GM12878 (cell line): ENCODE measurements around the gene PDE11A. TPM values are rescaled to one million over a fixed set of nuclear protein-coding genes. Genes with fewer than 3 reads are reported as not detected.

Experiments used
- ATAC-seq: fragments of 200-7000 bp; cut with Tn5 transposase; 3 replicates; pipeline ENCODE4 v1.9.1; 2020; ENCODE audit warnings: mild to moderate bottlenecking, moderate library complexity
- BruUV-seq: library from RNA; stranded (reverse); fragments of 400-500 nt; replicated peaks from 2 replicates; lab custom pipeline; 2021; lab: Mats Ljungman, UMichigan
- CTCF ChIA-PET: fragments of 300-600 bp; sonication (Branson Sonifier 250); formaldehyde crosslinking; extraction: SDS; loops from one replicate; lab custom pipeline; 2021; ENCODE audit warnings: inconsistent platforms; lab: Yijun Ruan, JAX
- POLR2A ChIA-PET: fragments of 350-600 bp; formaldehyde crosslinking; extraction: SDS; loops from one replicate; lab custom pipeline; 2021; ENCODE audit warnings: inconsistent platforms; lab: Charles Lee
- RAD21 ChIA-PET: fragments of 300-600 bp; sonication (Branson Sonifier 250); formaldehyde crosslinking; loops from one replicate; lab custom pipeline; 2023; ENCODE audit warnings: antibody characterized with exemption; ENCODE audit not compliant: unreplicated experiment; lab: Charles Lee
- SMC1A ChIA-PET: fragments of 300-600 bp; sonication (Branson Sonifier 250); formaldehyde crosslinking; loops from one replicate; lab custom pipeline; 2023; ENCODE audit not compliant: unreplicated experiment, uncharacterized antibody; lab: Charles Lee
- DNase-seq: peaks from one replicate; pipeline ENCODE4 v3.0.0-alpha.2; 2011; ENCODE audit warnings: low read depth, low spot score
- FAIRE-seq: peaks from 3 replicates; lab custom pipeline; 2011; peaks lifted over from hg19 to GRCh38; lab: Jason Lieb, UNC
- H2AFZ ChIP-seq: 2 replicates; pipeline ENCODE4 v1.6.0; 2011; ENCODE audit warnings: low read depth, low read length, control low read depth; ENCODE audit not compliant: control insufficient read depth
- H3K27ac ChIP-seq: 2 replicates; pipeline ENCODE4 v1.5.1; 2011; ENCODE audit warnings: control low read depth; ENCODE audit not compliant: control insufficient read depth, insufficient read depth
- H3K27me3 ChIP-seq, 2 experiments: replicated peaks in 1 of 2; 2 replicates each; pipeline versions ENCODE4 v1.6.0 to v1.6.1; 2011; ENCODE audit warnings: low read length in 1 of 2; ENCODE audit not compliant: control insufficient read depth in 2 of 2, insufficient read depth in 2 of 2
- H3K36me3 ChIP-seq, 2 experiments: 2 replicates each; pipeline ENCODE4 v1.5.1; 2011; ENCODE audit warnings: low read length in 1 of 2; ENCODE audit not compliant: control insufficient read depth in 2 of 2, insufficient read depth in 2 of 2
- H3K4me1 ChIP-seq: 2 replicates; pipeline ENCODE4 v1.6.1; 2011; ENCODE audit warnings: mild to moderate bottlenecking, low read length, moderate library complexity, mixed read lengths; ENCODE audit not compliant: control insufficient read depth, insufficient read depth
- H3K4me2 ChIP-seq: 2 replicates; pipeline ENCODE4 v1.6.0; 2011; ENCODE audit warnings: control low read depth; ENCODE audit not compliant: control insufficient read depth, insufficient read depth
- H3K4me3 ChIP-seq: fragments of 200-600 bp; sonication (generic); 2 replicates; pipeline ENCODE4 v1.5.1; 2016
- H3K79me2 ChIP-seq: 2 replicates; pipeline ENCODE4 v1.6.0; 2011; ENCODE audit warnings: low read length; ENCODE audit not compliant: control insufficient read depth, insufficient read depth
- H3K9ac ChIP-seq: 2 replicates; pipeline ENCODE4 v1.8.0; 2011; ENCODE audit warnings: low read length, control low read depth, mixed read lengths; ENCODE audit not compliant: control insufficient read depth, insufficient read depth
- H3K9me3 ChIP-seq: replicated peaks from 3 replicates; pipeline ENCODE4 v1.5.1; 2011; ENCODE audit warnings: mild to moderate bottlenecking, low read length; ENCODE audit not compliant: control insufficient read depth, insufficient read depth
- H4K20me1 ChIP-seq: 2 replicates; pipeline ENCODE4 v1.6.0; 2011; ENCODE audit not compliant: control insufficient read depth, insufficient read depth
- NRF1 ChIP-seq: conservative IDR thresholded peaks from 2 replicates; pipeline ENCODE4 v1.6.1; 2011; ENCODE audit warnings: mild to moderate bottlenecking, low read depth, low read length, improper control_type of control experiment
- SIX5 ChIP-seq: IDR thresholded peaks from 2 replicates; pipeline ENCODE4 v1.6.1; 2011; ENCODE audit warnings: mild to moderate bottlenecking, low read depth, low read length, moderate library complexity; ENCODE audit not compliant: severe bottlenecking
- SUPT20H ChIP-seq: IDR thresholded peaks from 2 replicates; pipeline ENCODE4 v1.6.1; 2011; ENCODE audit warnings: low read depth, mild to moderate bottlenecking, low read length, moderate library complexity, borderline replicate concordance; ENCODE audit not compliant: control insufficient read depth
- WGBS: methylation state at CpG from one replicate; pipeline ENCODE4 v1.1.6; 2016; ENCODE audit warnings: low lambda C conversion rate; ENCODE audit not compliant: insufficient replicate concordance, insufficient coverage; ENCODE audit errors: missing lambda C conversion rate; 5-methylcytosine and 5-hydroxymethylcytosine counted together
- in situ Hi-C: fragments of 300-500 bp; cut with MboI; formaldehyde crosslinking; loops from 9 replicates; pipeline ENCODE4 v1.14.3; 2018; ENCODE audit warnings: mixed read lengths
- intact Hi-C: fragments of 100-400 bp; cut with micrococcal nuclease; formaldehyde crosslinking; loops from one replicate; pipeline ENCODE4 v1.14.2; 2022; ENCODE audit not compliant: unreplicated experiment
- polyA plus RNA-seq, 11 experiments: library from polyadenylated mRNA; depleted of rRNA in 4 of 11; unstranded in 6 of 11; stranded (reverse) in 5 of 11; fragments of >200 nt; fragmentation: Nextera tagmentation in 4 of 11; fragmentation: Illumina TruSeq in 1 of 11; extraction: Ambion mirVana in 4 of 11; extraction: Trizol in 1 of 11; gene quantifications; 1 replicate in 1 of 11; 2 replicates in 10 of 11; pipeline versions ENCODE4 v1.2.1 to v1.2.3, GENCODE V29; 2011 to 2016; ENCODE audit warnings: inconsistent platforms in 2 of 11, missing spikeins in 2 of 11, low read depth in 1 of 11
- total RNA-seq, 4 experiments: library from RNA; depleted of rRNA in 3 of 4; stranded (reverse); fragments of >200 nt in 3 of 4; fragmentation: Illumina TruSeq in 1 of 4; extraction: Trizol in 1 of 4; gene quantifications; 2 replicates each; pipeline versions ENCODE4 v1.2.1 to v1.2.3, GENCODE V29; 2013 to 2021
- TF ChIP-seq, protein P1 (sequence below): fragments of 450-650 bp; IDR thresholded peaks from 2 replicates; pipeline ENCODE4 v1.6.1; 2017; ENCODE audit warnings: mild to moderate bottlenecking, moderate library complexity

Gene PDE11A
- total and polyA plus RNA-seq, 10 of the 15 experiments (the other 5 are each of a cell fraction or from before 2014, with no cell fraction given) = 0.01 to 0.17 (median 0.06) TPM; not detected in 5

DNA sequence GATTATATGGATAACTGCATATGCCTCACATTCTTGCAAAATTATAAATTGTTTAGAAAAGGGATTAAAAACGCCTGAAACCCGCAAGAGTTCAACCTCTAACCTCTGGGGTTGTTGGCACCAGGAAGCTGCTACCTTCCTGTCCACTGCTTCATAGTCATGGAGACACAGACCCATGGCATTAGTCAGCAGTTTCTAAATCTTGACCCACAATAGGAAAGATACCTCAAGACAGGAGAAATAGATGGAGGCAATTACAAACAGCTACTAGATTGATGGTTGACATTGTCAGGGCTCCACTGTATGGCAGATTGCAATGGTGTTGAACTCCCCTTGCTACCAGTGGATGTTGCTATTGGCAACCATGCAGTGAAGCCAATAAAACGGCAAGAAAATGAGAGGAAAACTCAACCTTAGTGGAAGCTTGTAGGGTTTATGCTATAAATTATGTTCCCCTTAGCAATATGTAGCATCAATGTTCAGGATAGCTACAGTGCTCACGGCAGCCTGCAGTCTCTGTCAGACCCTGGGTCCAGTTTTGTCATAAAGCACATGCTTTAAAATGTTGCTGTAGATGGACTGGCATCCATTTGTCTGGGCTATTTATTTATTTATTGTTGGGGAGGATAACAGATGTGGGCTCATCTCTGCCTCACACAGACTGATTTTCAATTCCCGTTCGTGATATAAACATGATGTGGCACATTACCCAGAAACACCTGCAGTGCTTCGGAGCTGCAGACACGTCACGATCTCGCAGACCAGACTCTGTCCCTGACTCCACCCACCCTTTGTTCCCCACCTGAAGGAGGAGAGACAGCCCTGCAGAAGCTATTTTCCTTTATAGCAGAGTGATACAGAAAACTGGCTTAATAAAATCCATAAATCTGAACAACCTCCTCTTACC, 446.6 kb downstream of the PDE11A start:
- Histone ChIP-seq H2AFZ (peak overlapping the region; percentile 82), H3K27me3 (no peaks in the 10 kb centered on the region), H3K4me1 (peaks cover 11% of the 10 kb centered on the region), H3K4me3 (no peak overlapping the region), H3K36me3 (no peaks in the 10 kb centered on the region), H3K4me2 (peak overlapping the region; percentile 43; the same call in 1 of the 2 replicates), H3K27ac (no peak overlapping the region), H3K9ac (no peak overlapping the region), H3K79me2 (no peaks in the 10 kb centered on the region), H4K20me1 (no peaks in the 10 kb centered on the region), H3K9me3 (no peaks in the 10 kb centered on the region)
- in situ Hi-C loops (no loop called here), intact Hi-C loops (no loop called here)
- ChIA-PET SMC1A (interaction anchor here (1.1 to 2.2 kb wide), 3 partner anchors 10 to 22 kb away, joined by 5 to 6 read pairs (median 5); no protein-coding TSS in a partner anchor), RAD21 (interaction anchor here (0.9 to 1.2 kb wide), 3 partner anchors 9 to 461 kb away, joined by 3 to 4 read pairs (median 3); no protein-coding TSS in a partner anchor), POLR2A (interaction anchor here (0.6 to 1.0 kb wide), 2 partner anchors 46 to 74 kb away, joined by 3 read pairs; no protein-coding TSS in a partner anchor), CTCF (interaction anchor here (0.6 to 1.6 kb wide), 5 partner anchors 8 to 456 kb away, joined by 3 read pairs; no protein-coding TSS in a partner anchor)
- 26% methylated on average over 10 of the region's 10 CpGs for WGBS
- no TSS peak for BruUV-seq
- no peak for TF ChIP-seq NRF1
- TF ChIP-seq SIX5 = no peak
- no peak for TF ChIP-seq SUPT20H
- TF ChIP-seq, protein P1, sequence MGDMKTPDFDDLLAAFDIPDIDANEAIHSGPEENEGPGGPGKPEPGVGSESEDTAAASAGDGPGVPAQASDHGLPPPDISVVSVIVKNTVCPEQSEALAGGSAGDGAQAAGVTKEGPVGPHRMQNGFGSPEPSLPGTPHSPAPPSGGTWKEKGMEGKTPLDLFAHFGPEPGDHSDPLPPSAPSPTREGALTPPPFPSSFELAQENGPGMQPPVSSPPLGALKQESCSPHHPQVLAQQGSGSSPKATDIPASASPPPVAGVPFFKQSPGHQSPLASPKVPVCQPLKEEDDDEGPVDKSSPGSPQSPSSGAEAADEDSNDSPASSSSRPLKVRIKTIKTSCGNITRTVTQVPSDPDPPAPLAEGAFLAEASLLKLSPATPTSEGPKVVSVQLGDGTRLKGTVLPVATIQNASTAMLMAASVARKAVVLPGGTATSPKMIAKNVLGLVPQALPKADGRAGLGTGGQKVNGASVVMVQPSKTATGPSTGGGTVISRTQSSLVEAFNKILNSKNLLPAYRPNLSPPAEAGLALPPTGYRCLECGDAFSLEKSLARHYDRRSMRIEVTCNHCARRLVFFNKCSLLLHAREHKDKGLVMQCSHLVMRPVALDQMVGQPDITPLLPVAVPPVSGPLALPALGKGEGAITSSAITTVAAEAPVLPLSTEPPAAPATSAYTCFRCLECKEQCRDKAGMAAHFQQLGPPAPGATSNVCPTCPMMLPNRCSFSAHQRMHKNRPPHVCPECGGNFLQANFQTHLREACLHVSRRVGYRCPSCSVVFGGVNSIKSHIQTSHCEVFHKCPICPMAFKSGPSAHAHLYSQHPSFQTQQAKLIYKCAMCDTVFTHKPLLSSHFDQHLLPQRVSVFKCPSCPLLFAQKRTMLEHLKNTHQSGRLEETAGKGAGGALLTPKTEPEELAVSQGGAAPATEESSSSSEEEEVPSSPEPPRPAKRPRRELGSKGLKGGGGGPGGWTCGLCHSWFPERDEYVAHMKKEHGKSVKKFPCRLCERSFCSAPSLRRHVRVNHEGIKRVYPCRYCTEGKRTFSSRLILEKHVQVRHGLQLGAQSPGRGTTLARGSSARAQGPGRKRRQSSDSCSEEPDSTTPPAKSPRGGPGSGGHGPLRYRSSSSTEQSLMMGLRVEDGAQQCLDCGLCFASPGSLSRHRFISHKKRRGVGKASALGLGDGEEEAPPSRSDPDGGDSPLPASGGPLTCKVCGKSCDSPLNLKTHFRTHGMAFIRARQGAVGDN = 0 out of 2 replicates have a peak, but pooled peaks have one; percentile 37
- ATAC-seq = peak; percentile 74
- no peak for FAIRE-seq
- DNase-seq = no peak
